ENCODE results near the gene SNAP47. TPM values are rescaled to one million over a fixed set of nuclear protein-coding genes. Genes with fewer than 3 reads are reported as not detected.
"Not testable (repeated sequence)": the region's sequence is repeated elsewhere in the genome, so short reads cannot be mapped to it uniquely, and the experiment has no call there.

The SNAP47 gene, protein sequence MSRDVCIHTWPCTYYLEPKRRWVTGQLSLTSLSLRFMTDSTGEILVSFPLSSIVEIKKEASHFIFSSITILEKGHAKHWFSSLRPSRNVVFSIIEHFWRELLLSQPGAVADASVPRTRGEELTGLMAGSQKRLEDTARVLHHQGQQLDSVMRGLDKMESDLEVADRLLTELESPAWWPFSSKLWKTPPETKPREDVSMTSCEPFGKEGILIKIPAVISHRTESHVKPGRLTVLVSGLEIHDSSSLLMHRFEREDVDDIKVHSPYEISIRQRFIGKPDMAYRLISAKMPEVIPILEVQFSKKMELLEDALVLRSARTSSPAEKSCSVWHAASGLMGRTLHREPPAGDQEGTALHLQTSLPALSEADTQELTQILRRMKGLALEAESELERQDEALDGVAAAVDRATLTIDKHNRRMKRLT
- 45.9 TPM for total RNA-seq
- long read RNA-seq, transcript SNAP47-202 (5 exons, 2,362 nt): major isoform, 49 of 123 reads
- long read RNA-seq, transcript SNAP47-210 (3 exons, 2,375 nt): minor isoform, 27 of 123 reads
- long read RNA-seq, partial matches to known transcripts: 9 of 123 reads
- long read RNA-seq, other reads (novel, unspliced or antisense): 37 of 123 reads

DNA sequence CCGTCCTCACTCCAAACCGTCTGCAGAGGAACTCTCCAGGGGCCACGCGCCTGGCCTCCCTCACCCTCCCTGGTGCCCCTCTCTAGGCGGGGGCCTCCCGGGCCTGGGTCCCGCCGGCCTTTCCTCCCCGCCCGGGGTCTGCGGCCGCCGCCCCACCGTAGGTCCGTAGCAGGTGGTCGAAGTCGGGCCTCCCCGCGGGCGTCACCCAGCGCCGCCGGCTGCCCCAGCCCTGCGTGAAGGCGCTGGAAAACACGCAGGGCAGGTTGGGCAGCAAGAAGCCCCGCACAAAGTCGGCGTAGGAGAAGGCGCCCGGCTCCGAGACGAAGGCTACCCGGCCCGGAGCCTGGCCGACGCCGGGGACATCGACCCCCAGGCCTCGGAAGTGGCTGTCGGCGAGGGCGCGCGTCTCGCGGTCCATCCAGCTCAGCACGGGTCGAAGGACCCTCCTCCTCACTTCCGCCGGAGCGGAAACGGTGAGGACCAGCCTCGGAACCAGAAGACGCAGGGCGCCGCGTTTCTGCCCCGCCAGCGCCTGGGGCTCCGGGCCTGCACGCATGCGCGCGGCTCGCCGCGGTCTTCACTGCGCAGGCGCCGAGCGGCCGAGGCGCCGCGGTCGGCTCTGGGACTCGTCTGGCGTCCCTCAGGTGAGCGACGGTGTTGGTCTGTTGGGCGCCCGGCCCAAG, at the start of gene SNAP47, which contains the start of gene JMJD4:
Gene SNAP47 (plus strand): TSS at position 580 of the 683 bp plus-strand sequence. CDS start 12,302 bp downstream, outside the sequence.
Gene JMJD4 (minus strand): TSS at position 447 of the 683 bp plus-strand sequence. CDS start 29 bp downstream, at position 418.
- H3K27ac ChIP-seq (replicated peaks): peak within 1 kb of the TSS; percentile 89
- H3K27me3 ChIP-seq (ENCODE audit: low read depth): no peaks in the 10 kb centered on the region
- intact Hi-C loops (cut with micrococcal nuclease): no loop called here
- TF ChIP-seq, protein P1, sequence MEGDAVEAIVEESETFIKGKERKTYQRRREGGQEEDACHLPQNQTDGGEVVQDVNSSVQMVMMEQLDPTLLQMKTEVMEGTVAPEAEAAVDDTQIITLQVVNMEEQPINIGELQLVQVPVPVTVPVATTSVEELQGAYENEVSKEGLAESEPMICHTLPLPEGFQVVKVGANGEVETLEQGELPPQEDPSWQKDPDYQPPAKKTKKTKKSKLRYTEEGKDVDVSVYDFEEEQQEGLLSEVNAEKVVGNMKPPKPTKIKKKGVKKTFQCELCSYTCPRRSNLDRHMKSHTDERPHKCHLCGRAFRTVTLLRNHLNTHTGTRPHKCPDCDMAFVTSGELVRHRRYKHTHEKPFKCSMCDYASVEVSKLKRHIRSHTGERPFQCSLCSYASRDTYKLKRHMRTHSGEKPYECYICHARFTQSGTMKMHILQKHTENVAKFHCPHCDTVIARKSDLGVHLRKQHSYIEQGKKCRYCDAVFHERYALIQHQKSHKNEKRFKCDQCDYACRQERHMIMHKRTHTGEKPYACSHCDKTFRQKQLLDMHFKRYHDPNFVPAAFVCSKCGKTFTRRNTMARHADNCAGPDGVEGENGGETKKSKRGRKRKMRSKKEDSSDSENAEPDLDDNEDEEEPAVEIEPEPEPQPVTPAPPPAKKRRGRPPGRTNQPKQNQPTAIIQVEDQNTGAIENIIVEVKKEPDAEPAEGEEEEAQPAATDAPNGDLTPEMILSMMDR (IDR thresholded peaks at IDR 0.05; ENCODE audit: borderline replicate concordance): no peak
- peak within 1 kb of the TSS; percentile 84 for H3K4me3 ChIP-seq
- no peaks in the 10 kb centered on the region for H3K9me3 ChIP-seq (replicated peaks)
- peaks cover 48% of the 10 kb centered on the region for H3K4me1 ChIP-seq
- H3K36me3 ChIP-seq: peaks cover 22% of the 10 kb centered on the region
- peak; percentile 91 for DNase-seq

DNA sequence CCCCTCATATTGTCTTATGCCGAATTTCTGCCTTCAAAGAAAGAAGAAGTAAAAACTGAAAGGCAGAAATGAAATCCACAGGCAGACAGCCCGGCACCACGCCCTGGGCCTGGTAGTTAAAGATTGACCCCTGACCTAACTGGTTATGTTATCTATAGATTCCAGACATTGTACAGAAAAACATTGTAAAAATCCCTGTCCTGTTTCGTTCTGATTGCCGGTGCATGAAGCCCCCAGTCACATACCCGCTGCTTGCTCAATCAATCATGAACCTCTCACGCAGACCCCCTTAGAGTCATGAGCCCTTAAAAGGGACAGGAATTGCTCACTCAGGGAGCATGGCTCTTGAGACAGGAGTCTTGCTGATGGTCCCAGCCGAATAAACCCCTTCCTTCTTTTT, 49.4 kb upstream of the SNAP47 start:
- TF ChIP-seq, protein P1 (IDR thresholded peaks at IDR 0.05; ENCODE audit: borderline replicate concordance): no peak
- Histone ChIP-seq H3K4me3 (no peak overlapping the region), H3K27me3 (ENCODE audit: low read depth) (no peaks in the 10 kb centered on the region), H3K36me3 (no peaks in the 10 kb centered on the region), H3K4me1 (no peaks in the 10 kb centered on the region), H3K9me3 (replicated peaks) (peaks cover 100% of the 10 kb centered on the region), H3K27ac (replicated peaks) (no peak overlapping the region)
- intact Hi-C loops (cut with micrococcal nuclease): no loop called here
- DNase-seq: no peak

- Histone ChIP-seq H3K27me3 (ENCODE audit: low read depth) (no peaks in the 10 kb centered on the region), H3K27ac (replicated peaks) (no peak overlapping the region), H3K4me1 (no peaks in the 10 kb centered on the region), H3K4me3 (no peak overlapping the region), H3K36me3 (no peaks in the 10 kb centered on the region), H3K9me3 (replicated peaks) (peaks cover 11% of the 10 kb centered on the region)
- TF ChIP-seq, protein P1 (IDR thresholded peaks at IDR 0.05; ENCODE audit: borderline replicate concordance): no peak
- no peak for DNase-seq
- intact Hi-C loops (cut with micrococcal nuclease): no loop called here
These were observed 37.8 kb upstream of the SNAP47 start for GRCh38 chr1:227697321-227697864.

- H3K4me1 ChIP-seq; DNase-seq; H3K4me3 ChIP-seq; H3K27me3 ChIP-seq (ENCODE audit: low read depth); H3K9me3 ChIP-seq (replicated peaks); H3K27ac ChIP-seq (replicated peaks); H3K36me3 ChIP-seq; intact Hi-C loops (cut with micrococcal nuclease): not testable (repeated sequence)
These were observed 33.6 kb upstream of the SNAP47 start for GRCh38 chr1:227701631-227702030.

DNA sequence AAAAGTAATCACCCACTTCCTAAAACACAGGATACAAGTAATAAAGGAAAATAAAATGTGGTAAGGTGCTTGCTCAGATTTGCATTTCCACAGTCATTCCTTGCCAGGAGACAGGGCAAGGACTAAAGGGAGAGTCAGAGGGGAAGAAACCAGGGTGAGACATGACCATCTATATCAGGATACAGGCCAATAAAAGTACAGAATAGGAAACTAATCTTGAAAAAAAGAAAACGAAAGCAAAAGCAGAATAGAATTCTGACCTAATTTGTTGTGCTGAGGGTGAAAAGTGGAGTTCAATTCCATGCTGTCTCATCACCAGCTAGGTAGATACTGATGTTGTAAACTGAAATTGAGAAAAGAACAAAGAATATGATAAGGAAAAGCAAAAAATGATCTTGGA, 27.4 kb upstream of the SNAP47 start:
- Histone ChIP-seq H3K27me3 (ENCODE audit: low read depth) (no peaks in the 10 kb centered on the region), H3K9me3 (replicated peaks) (peaks cover 37% of the 10 kb centered on the region), H3K4me1 (no peaks in the 10 kb centered on the region), H3K36me3 (no peaks in the 10 kb centered on the region), H3K4me3 (no peak overlapping the region), H3K27ac (replicated peaks) (no peak overlapping the region)
- TF ChIP-seq, protein P1 (IDR thresholded peaks at IDR 0.05; ENCODE audit: borderline replicate concordance): no peak
- intact Hi-C loops (cut with micrococcal nuclease): no loop called here
- no peak for DNase-seq

Data from left ventricle myocardium inferior (tissue), 1 donor.